ENCODE results near the gene EIF1AD.

DNA sequence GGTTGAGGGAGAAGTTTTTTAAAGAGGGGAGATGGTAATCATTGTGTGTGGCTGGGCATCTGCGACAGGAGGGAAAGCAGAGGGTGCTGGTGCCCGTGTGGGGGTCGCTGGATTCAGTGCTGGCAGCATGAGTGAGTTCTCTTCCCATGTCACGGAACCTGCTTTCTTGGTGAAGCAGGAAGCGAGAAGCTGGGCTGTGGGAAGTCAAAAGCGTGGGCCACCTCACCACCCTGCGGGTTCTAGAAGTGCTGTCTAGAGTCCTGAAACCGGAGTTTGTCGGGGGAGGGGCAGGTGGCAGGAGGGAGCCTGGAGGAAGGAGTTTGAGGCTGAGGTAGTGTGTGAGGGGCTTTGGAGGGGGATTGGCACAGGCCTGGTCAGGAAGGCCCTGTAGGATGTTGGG lies 26.2 kb downstream of the EIF1AD start:
- TF ChIP-seq CTCF (IDR thresholded peaks at IDR 0.05) (no peak), POLR2A (IDR thresholded peaks at IDR 0.05) (no peak)
